BJ (cell line): ENCODE measurements around the gene BCO1. TPM values are rescaled to one million over a fixed set of nuclear protein-coding genes. Genes with fewer than 3 reads are reported as not detected.

Experiments
- CTCF ChIA-PET: fragments of 350-600 bp; formaldehyde crosslinking; extraction: SDS; loops from one replicate; lab custom pipeline; 2021; ENCODE audit warnings: antibody characterized with exemption, inconsistent platforms; lab: Yijun Ruan, JAX
- POLR2A ChIA-PET: fragments of 300-600 bp; sonication (Branson Sonifier 250); formaldehyde crosslinking; extraction: SDS; loops from one replicate; lab custom pipeline; 2021; ENCODE audit warnings: antibody characterized with exemption; lab: Charles Lee
- DNase-seq: peaks from one replicate; pipeline ENCODE4 v3.0.0-alpha.2; 2011; ENCODE audit warnings: low read depth
- H3K27me3 ChIP-seq: 2 replicates; pipeline ENCODE4 v1.6.0; 2011; ENCODE audit warnings: low read length; ENCODE audit not compliant: control insufficient read depth, insufficient read depth
- H3K36me3 ChIP-seq: 2 replicates; pipeline ENCODE4 v1.5.1; 2011; ENCODE audit warnings: low read length; ENCODE audit not compliant: control insufficient read depth, insufficient read depth
- H3K4me3 ChIP-seq: 2 replicates; pipeline ENCODE4 v1.5.1; 2011; ENCODE audit warnings: low read depth, mild to moderate bottlenecking, control low read depth, low read length
- CTCF ChIP-seq: IDR thresholded peaks from 2 replicates; pipeline ENCODE4 v1.5.1; 2011; ENCODE audit warnings: low read depth, mild to moderate bottlenecking, control low read depth, inconsistent platforms, low read length, moderate library complexity; ENCODE audit not compliant: insufficient read depth
- polyA minus RNA-seq: library from RNA; depleted of rRNA, polyadenylated mRNA; stranded (reverse); fragments of >200 nt; gene quantifications from 2 replicates; pipeline ENCODE4 v1.2.3, GENCODE V29; 2011; rRNA and poly(A)+ RNA removed
- polyA plus RNA-seq: library from polyadenylated mRNA; depleted of rRNA; stranded (reverse); fragments of >200 nt; gene quantifications from 2 replicates; pipeline ENCODE4 v1.2.3, GENCODE V29; 2011; rRNA removed

The BCO1 gene, protein sequence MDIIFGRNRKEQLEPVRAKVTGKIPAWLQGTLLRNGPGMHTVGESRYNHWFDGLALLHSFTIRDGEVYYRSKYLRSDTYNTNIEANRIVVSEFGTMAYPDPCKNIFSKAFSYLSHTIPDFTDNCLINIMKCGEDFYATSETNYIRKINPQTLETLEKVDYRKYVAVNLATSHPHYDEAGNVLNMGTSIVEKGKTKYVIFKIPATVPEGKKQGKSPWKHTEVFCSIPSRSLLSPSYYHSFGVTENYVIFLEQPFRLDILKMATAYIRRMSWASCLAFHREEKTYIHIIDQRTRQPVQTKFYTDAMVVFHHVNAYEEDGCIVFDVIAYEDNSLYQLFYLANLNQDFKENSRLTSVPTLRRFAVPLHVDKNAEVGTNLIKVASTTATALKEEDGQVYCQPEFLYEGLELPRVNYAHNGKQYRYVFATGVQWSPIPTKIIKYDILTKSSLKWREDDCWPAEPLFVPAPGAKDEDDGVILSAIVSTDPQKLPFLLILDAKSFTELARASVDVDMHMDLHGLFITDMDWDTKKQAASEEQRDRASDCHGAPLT
- not detected in 2 replicates for polyA plus RNA-seq
- not detected in 2 replicates for polyA minus RNA-seq

GRCh38 chr16:81238296-81239011 is at the start of gene BCO1:
BCO1 (plus strand) TSS chr16:81238689; CDS start chr16:81238909, 220 bp downstream.
- Histone ChIP-seq H3K27me3 (no peaks in the 10 kb centered on the region), H3K36me3 (no peaks in the 10 kb centered on the region), H3K4me3 (peak within 1 kb of the TSS; percentile 8; the same call in 1 of the 2 replicates)
- ChIA-PET CTCF (interaction anchor here (0.6 to 3.1 kb wide), 6 partner anchors 23 to 125 kb away, joined by 3 to 13 read pairs (median 4); no protein-coding TSS in a partner anchor), POLR2A (interaction anchor here (0.6 kb wide), 2 partner anchors 492 to 623 kb away, joined by 3 to 4 read pairs; no protein-coding TSS in a partner anchor)
- no peak for DNase-seq
- no peak for TF ChIP-seq CTCF

DNA sequence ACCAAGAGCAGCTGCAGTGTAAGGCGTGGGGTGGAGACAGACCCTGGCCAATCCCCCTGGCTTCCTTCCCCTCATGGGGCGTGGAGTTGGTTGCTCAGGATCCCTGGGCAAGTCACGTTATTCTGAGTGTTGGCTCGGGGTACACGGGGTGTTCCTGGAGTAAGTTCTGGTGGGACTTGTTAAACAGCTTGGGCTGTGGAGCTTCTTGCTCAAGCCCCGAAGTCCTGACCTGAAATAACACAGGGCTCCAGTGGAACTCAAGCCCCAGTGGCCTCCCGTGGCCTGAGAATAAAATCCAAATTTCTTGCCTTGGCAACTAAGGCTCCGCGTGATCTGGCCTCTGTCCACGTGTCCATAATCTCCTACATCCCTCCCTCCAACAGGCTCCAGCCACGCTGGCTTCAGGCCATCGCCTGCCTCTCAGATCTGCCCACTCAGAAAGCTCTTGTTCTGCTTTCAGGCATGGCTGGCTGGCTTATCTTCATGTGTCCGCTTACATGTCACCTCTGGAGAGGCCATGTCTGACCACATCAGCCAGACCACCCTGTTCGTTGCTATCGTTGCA is 49.3 kb upstream of the BCO1 start:
- CTCF ChIA-PET, result interaction anchor here (0.8 to 2.8 kb wide), 3 partner anchors 10 to 153 kb away, joined by 4 to 11 read pairs (median 5); partner anchors contain the start of gene ATMIN

DNA sequence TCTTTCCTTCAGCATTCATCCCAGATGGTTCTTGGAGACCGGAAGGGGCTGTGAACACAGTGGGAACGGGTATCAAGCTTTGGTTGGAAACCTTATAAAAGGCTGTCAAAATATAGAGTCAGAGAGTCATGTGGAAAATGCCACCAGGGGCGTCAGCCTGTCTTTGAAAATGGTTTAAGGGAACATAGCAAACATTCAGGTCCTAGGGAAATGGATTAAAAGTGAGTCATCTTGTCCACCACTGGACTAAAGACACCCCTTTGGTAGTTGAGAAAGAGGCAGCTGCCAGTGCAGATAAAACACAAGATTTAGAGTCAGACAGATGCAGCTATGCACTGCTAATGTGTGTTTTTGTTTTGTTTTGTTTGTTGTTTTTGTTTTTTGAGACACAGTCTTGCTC is 47.8 kb upstream of the BCO1 start:
- DNase-seq, result no peak
- no peak for TF ChIP-seq CTCF
- peaks cover 1% of the 10 kb centered on the region; the same call in 1 of the 2 replicates for H3K27me3 ChIP-seq
- no peaks in the 10 kb centered on the region for H3K36me3 ChIP-seq
- no peak overlapping the region for H3K4me3 ChIP-seq
- ChIA-PET POLR2A (no interaction called here), CTCF (interaction anchor here (1.2 to 2.8 kb wide), 4 partner anchors 8 to 155 kb away, joined by 3 to 11 read pairs (median 7); partner anchors contain the start of gene ATMIN)

More for the DNA sequence above, 49.3 kb upstream of the BCO1 start:
- no peak for DNase-seq
- Histone ChIP-seq H3K36me3 (no peaks in the 10 kb centered on the region), H3K27me3 (peaks cover 1% of the 10 kb centered on the region; the same call in 1 of the 2 replicates), H3K4me3 (no peak overlapping the region)
- POLR2A ChIA-PET, result interaction anchor here (0.5 kb wide), 1 partner anchor 35 kb away, joined by 3 read pairs; no protein-coding TSS in a partner anchor
- no peak for TF ChIP-seq CTCF

DNA sequence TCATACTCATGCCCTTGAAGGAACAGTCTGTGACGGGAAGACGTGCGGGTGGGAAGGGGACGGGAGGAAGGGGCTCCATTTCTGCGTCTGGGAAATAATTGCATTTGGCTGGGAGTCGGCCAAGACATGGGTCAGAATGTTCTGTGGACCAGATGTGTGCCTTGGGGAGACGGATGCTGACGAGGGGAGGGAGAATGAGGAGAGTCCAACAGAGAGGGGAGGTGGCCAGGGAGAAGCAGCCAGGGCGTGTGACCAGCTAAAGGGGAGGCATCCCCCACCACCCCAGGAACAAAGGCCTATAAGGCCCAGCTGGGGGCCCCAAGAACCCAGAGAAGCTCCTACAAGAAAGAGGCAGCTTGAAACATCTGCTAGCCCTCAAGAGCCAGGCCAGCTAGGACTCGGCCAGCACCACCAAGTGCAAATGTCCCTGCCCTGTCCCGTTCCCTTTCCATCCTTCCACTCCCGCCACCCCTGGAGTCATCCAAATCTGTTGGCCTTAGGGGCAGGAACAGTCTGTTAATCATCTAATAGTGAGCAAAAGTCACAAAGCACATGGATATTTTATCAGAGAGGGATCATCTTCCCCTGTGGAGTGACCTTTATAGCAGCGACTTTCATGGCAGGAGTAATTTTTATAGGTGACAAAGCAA is 42.5 kb upstream of the BCO1 start:
- ChIA-PET POLR2A (no interaction called here), CTCF (interaction anchor here (0.9 to 2.1 kb wide), 2 partner anchors 9 to 162 kb away, joined by 3 to 17 read pairs; no protein-coding TSS in a partner anchor)
- no peak overlapping the region for H3K4me3 ChIP-seq
- no peak for TF ChIP-seq CTCF
- H3K27me3 ChIP-seq, result peaks cover 1% of the 10 kb centered on the region; the same call in 1 of the 2 replicates
- DNase-seq, result no peak
- H3K36me3 ChIP-seq, result no peaks in the 10 kb centered on the region
